HG03460 (cell line): ENCODE results near the gene PIP5K1B.

Source experiments
- ATAC-seq: cut with Tn5 transposase; IDR thresholded peaks from one replicate; pipeline ENCODE4 v1.9.1; 2021; ENCODE audit not compliant: unreplicated experiment

PIP5K1B gene

DNA sequence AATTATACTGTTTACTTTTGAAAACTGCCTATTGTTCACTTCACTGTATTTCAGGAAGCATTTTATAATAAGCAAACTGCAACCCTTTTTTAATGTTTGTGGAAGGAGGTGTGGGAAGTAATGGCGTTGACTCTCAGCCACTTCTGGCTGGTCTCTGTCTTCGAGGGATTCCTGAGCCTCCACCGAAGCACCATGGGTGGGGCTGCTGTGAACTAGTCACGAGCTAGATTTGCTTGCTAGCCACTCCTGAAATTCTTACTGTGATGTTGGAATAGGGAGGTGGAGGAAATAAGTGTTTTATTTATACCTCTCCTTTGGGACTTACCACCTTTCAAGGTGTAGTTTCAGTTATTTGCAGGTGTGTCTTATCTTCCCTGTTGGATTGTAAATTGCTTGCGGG is 26.8 kb downstream of the PIP5K1B start:
- no peak for ATAC-seq

DNA sequence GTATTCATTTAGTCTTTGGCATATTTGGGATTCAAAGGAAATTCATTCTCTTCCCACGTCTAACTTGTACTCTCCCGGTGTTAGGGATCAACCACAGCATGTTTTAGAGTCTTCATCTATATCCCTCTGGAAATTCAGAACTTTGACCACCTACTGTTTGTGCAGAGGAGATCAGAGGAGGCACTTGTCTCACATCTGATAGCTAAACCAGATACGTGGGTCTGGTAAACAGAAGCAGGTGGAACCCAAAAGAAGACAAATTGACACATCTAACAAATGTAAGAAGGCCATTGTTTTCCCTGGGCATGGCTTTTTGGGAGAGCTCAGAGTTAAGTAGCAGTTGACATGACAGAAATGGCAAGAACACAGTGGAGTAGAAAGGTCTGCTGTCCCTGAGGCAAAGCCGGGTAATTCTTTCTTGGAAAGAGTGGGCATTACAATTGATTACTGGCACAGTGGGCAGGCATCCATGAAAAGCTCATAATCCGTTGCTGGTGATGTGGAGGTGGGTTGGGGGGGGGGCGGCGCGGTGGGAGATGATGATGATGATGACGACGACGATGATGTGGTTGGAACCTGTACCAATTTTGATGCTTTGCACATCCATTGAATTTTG is 27.5 kb downstream of the PIP5K1B start:
- ATAC-seq: no peak

DNA sequence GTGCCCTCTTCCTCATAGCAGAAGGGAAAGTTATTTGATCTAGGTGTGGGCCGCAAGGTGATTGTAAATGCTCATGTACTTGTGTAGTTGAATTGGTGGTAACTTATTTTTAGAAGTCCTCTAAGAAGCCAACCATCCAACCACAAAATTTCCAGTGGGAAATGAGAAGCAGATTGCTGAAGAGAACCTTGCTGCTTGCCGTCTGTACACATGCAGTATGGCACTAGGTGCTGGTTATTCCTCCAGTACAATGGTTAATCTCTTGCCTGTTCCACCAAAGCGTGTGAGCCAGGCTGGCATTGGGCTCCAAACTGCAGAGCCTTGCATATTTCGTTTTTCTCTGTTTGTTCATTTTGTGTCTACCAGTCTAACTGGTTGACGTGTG is 28.0 kb downstream of the PIP5K1B start:
- ATAC-seq: no peak

DNA sequence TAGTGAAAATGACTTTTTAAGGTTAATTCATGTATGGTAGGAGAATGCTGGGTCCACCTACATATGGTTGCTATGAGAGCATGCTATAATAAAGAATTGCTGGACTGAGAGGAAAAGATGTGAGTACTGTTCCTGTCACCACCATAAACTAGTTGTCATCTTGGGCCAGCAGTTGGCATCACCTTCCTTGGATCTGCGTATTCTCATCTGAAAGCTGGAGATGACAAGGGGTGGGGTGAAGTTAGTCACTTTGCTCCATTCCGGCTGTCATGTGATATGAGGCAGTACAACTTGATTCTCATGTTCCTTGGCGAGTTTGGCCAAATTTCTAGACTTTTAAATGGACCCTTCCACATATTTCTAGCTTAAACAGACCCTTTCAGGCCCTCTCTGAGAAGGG is 33.3 kb downstream of the PIP5K1B start:
- no peak for ATAC-seq

DNA sequence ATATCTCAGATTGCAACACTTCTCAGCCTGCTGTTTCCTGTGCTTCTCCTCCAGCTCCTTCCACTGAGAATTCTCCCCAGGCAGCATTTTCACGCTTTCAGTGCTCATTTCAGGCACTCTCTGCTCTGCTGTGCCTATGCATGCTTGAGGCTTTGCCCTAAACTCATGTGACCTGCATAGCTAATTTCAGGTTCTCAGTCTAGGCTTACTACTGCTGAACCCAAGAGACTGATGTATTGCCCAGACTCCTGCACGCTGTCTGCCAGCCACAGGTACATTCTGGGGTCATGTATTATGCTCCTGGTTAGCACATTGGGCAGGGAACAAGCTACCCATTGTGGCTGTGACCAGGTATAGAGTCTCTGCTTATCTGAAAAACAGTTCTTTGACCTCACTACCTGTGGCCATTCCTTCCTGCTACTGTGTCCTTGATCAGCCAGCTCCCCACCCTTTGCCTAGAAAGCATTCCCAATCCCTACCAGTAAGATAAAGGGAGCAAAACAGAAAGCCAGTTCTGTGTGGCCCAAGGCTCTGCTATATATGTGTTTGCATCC is 34.7 kb downstream of the PIP5K1B start:
- no peak for ATAC-seq

DNA sequence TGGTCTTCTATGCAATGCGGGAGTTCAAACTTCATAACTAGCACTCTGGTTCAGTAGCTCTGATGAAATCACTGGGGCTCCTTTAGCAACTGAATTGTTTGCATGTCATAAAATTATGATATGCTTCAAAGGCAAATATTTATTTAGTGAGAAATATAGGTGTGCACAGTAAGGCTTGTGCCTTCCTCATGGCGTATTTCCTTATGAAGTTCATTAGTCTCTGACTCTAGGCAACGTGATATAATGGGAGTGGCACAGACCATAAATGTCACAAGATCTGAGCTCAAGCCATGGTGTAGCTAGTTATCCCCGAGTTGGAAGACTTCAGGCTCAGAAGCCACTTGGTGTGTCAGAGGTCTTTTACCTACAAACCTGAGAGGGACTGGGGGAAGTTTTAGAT is 35.5 kb downstream of the PIP5K1B start:
- ATAC-seq: no peak

DNA sequence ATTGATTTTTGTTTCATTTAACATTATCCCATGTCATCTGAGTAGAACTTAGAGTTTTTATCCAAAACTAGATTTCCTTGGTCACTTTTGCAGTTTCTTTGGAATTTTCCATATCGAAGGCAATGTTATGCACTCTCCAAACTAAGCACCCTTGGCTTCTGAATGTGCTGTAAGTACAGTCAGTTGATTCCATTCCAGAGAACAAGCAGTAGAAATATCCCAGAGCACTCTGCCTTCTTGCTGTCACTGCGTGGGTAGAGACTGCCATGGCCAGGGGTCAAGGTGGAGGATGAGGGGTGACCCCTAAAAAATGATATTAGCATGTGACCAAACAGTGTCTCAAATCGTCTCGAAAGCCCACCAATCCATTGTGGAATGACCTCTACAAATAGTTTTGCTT is 36.2 kb downstream of the PIP5K1B start:
- ATAC-seq: no peak

DNA sequence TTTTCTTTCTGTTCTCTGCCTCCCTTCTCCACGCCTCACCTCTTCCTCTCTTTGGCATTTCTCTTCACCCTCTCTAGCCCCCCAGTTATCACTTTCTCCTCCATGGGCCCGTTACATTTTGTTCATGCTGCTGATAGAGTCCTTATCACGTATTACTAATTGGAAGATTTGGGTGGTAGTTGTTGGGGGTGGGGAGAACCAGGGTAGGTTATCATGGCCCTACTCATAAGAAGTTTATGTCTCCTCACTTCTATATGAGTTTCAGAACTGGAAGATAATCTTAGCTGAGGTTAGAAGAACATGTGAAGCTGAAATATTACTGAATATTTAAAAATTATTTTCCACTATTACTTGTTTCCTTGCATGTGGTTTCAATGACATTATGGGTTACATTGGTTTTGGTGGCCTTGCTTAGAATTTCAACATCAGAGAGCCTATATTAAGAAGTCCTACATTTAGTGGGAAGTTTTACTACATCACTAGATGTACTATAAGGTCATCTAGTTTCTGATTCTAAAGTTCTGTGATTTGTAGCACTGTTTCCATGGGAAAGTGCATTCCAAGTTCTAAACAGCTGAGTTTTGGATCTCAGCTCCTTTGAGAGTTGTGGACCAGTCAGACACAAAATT is 36.8 kb downstream of the PIP5K1B start:
- ATAC-seq: no peak

DNA sequence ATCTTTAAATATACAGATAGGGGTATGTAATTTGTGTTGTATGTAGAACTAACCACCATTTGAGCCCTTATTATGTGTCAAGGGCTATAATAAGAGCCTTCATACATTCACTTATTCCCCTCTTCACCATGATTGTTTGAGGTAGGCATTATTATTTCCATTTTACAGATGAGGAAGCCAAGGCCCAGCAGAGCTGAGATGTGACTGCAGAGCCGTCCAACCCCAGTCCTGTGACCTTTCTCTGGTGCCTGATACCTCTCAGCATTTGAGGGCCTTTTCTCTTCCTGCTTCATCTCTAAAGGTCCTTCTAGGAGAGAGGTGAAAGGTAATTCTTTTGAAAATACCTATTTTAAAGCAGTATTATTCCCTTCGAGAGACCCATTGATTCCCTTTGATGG is 37.3 kb downstream of the PIP5K1B start:
- ATAC-seq: no peak

DNA sequence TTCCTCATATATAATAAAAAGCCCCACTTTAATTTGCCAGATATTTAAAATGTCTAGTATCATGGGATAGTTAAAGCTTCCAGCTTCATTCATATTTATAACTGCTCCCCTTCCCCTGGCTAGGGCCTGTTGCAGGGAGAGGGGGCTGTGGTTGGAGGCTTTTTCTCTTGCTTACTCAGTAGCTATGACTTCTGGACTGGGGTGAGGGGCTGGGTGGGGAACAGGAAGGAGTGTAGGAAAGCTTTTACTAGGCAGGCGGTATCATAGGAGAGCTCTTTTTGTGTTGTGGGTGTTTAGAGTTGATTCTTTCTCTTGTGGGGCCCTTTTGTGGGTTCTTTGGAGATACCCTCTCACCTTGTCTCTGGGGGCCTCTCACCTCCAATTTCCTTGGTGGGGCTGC is 39.4 kb downstream of the PIP5K1B start:
- no peak for ATAC-seq

DNA sequence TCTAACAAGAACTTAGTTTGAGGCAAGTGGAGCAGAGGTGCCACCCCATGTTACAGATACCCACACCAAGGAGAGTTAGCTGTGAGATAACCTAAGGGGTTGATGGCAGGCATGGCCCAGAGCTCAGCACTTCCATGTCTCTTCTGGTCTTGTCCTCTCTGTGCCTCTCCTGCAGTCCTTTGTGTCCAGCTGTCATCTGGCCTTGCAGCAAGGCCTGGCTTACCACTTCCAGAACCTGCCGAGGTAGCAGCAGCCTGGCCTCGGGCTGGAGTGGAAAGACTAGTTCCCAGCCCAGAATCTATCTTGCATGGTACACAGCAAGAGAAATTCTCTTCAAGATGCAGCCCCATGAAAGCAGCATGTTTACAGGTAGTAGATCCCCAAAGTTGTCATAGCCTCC is 41.5 kb downstream of the PIP5K1B start:
- ATAC-seq: no peak

DNA sequence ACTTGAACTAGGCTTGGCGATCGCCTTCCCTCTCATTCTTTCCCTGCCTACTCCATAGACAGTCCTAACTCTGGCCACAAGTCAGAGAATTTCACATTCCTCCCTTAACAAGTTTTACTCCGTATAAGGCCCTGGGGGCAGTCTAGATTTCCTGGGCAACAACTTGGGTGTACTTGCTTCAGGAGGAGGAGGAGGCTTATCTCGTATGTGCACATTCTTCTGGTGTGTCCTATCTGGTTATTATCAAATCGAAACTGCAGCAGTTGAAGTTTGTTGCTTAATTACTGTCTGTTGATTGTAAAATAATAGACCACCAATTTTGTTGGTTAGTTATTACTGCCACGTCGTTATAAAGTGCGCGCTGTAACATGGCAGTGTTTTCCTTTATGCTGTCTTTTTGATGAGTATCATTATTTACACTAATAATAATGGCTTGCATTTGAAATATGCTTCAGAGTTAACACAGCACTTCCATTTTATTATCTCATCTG is 42.0 kb downstream of the PIP5K1B start:
- ATAC-seq: no peak

DNA sequence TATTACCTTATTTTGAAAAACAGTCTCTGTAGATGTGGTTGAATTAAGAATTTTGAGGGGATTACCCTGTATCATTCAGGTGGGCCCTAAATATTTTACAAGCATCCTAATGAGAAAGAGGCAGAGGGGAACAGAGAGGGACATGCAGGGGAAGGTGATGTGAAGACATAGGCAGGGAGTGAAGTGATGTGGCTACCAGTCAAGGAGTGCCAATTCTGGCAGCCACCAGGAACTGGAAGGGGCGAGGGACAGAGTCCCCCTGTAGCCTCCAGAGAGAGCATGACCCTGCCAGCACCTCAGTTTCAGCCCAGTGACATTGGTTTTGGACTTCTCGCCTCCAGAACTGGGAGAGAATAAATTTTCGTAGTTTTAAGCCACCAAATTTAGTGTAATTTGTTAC is 44.1 kb downstream of the PIP5K1B start:
- ATAC-seq: no peak

DNA sequence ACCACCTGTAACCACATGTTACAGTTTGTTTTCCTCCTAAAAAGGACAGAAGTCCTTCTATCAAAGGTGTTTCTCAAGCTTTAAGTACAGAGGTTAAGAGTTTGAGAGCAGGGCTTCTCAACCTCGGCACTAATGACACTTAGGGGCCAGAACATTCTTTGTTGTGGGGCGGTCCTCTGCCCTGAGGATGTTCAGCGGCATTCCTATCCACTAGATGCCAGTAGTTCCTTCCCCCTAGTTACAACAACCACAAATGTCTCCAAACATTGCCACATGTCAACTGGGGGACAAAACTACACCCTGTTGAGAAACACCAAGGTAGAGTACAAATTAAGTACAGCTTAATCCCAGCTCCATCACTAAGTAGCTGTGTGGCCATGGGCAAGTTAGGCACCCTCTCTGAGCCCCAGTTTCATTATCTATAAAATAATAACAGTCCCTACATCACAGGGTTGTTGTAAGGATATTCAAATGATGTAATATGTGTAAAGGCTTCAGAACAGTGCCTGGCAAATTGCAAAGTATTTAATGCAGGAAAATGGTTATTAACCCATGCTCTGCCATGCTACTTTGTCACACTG is 44.6 kb downstream of the PIP5K1B start:
- ATAC-seq: no peak

DNA sequence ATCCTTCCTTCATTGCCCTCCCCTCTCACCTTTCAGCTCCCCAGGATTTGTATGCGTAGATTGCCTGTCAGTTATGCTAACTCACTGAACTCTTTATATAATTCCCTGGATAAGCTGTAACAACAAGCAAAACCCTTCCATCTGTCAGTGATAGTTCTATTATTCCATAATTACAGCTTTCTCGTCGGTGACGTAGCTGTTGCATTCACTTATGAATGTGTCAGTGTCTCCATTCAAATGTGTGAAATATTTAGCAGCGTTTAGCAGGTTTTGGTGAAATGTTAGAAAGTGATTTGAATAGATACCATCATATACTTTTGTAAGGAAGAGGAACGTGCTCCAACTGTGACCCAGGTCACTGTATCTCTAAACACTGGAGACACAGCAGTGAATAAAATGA is 45.2 kb downstream of the PIP5K1B start:
- ATAC-seq: no peak

DNA sequence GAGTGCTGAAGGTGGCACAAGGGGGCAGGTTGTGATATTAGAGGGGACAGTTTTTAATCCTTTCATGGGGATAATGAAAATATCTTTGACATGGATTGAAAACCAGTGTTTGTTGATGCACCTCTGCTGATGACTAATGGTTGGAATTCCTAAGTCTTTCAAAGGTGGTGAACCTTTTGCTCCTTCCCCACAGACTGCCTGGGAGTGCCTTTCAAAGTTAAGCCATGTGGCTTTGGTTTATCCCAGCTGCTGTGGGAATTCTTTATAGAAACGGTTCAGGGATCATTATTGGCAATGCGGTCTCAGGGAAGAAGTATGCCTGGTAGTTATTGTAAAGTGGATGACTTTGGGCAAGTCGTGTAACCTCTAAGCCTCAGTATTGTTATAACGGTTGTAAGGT is 45.7 kb downstream of the PIP5K1B start:
- ATAC-seq: no peak

DNA sequence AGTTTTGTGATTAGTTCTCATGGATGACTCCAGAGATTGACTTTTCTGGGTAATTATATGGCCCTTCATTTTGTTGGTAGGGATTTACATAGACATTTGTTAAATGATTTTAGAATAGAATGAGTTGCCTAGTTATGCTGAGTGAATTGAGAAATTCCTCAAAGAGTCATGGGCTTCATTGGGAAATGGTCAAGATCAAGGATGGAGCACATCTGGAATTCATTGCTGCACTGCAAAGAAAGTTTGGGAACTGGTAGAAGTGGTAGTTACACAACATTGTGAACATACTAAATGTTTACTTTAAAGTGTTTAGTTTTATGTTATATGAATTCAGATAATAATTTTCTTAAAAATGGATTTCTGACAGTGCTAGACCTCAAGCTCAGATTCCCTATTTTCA is 46.5 kb downstream of the PIP5K1B start:
- ATAC-seq: no peak

DNA sequence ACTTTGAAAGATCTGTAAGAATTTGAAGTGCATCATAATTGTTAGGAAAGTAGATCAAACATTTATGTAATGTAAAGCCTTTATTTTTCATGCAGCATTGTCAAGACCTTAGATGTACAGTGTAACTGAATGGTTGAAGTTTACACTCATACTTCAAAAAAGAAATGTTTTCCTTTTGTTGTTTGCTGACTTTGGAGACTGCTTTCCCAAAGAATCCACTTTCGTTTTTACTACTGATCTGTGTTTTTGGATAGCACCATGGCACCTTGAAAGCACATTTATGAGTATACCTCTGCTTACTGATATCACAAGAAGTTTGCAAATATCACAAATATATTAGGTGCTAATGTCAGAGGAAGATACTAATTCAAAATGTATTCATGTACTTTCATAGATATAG is 50.0 kb downstream of the PIP5K1B start:
- no peak for ATAC-seq

DNA sequence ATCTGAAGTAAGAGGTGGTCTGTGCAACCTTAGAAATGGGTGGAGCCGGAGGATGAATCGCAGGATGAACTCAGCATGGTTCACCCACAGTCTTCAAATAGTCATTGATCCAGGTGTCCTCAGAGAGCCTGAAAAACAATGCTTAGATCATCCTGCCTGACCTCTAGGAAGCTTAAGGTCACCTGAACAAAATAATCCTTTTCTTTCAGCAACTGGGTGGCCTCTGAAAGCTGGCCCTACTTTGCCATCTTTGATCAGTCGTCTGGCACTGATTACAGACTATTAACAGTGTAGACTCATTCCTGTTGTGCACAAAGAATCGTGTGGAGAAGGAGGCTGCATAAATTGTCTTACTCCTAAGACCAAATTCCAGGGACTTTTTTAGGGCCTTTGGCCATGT is 50.7 kb downstream of the PIP5K1B start:
- ATAC-seq: no peak

DNA sequence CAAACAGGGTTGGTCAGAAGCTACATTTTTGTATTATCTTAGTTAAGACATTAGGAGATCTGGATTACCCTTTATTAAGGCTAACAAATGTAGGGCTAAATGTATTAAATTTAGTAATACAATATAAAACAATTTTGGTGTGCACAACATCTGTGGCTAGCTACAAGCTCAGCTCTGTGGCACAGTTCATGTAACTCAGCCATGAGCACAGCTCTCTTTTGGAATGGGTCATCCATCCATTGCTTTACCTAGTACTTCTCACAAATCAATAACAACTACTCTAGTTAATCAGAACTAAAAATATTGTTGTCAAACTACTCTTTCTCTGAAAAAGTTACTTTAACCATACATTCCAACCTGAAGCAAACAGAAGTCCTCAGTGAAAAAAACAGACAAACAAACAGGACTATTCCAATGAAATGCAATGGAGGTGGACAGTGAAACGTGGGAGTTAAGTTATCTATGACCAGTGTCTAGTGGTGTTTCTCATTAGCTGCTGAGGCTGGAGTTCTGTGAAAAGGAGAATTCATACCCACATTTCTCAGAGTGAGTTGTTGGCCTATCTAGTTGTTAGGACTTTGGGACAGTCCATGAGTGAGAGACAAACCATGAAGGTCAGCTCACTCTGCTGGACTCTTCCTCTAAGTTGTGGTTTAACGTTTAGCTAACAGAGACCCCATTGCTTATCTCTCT is 55.1 kb downstream of the PIP5K1B start:
- ATAC-seq: no peak

DNA sequence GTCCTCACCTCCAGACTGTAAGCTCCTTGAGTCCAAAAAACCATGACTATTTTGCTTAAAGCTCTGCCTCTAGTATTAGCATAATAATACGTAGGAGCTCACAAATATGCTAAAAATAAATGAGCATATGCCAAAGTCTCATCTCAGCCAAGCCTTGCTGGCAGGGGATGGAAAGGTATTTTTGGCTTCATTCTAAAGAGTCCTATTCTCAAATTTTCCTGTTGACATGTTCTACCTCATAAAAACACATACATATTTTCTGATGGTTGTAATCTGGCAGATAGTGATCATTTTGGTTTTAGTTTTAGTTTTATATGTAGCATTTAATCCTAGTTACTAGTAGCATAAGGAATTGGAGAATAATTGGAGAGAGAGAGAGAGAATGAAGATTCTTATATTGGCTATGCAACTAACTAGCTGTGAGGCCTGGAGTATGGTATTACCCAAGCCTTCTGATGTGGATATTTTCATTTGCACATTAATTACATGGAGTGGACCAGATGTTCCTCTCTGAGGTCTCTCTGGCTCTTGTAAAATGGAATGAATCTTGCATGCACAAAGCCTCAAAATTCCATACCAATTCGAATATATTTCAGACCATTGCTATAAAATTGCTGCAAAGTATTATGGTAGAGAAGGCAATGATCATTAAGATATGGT is 55.8 kb downstream of the PIP5K1B start:
- ATAC-seq: no peak
